Caco-2 (cell line): ENCODE results near the gene PPP2R5C. TPM values are rescaled to one million over a fixed set of nuclear protein-coding genes. Genes with fewer than 3 reads are reported as not detected.
"Not testable (repeated sequence)": the region's sequence is repeated elsewhere in the genome, so short reads cannot be mapped to it uniquely, and the experiment has no call there.

ENCODE experiments used
- BruUV-seq: library from RNA; stranded (reverse); fragments of 400-500 nt; replicated peaks from 2 replicates; lab custom pipeline; 2021; lab: Mats Ljungman, UMichigan
- CTCF ChIA-PET: fragments of 300-600 bp; sonication (Branson Sonifier 250); formaldehyde crosslinking; loops from one replicate; lab custom pipeline; 2022; ENCODE audit warnings: antibody characterized with exemption; lab: Charles Lee
- POLR2A ChIA-PET: fragments of 300-600 bp; sonication (Branson Sonifier 250); formaldehyde crosslinking; loops from one replicate; lab custom pipeline; 2022; ENCODE audit warnings: antibody characterized with exemption; lab: Charles Lee
- DNase-seq, 2 experiments: peaks; one replicate each; pipeline versions ENCODE4 v3.0.0 to v3.0.0-alpha.2; 2020 to 2022
- H3K27me3 ChIP-seq: replicated peaks from 2 replicates; pipeline ENCODE4 v1.6.0; 2011; ENCODE audit warnings: low read length; ENCODE audit not compliant: control insufficient read depth, insufficient read depth
- H3K36me3 ChIP-seq: 2 replicates; pipeline ENCODE4 v1.5.1; 2011; ENCODE audit warnings: low read length; ENCODE audit not compliant: control insufficient read depth, insufficient read depth
- H3K4me1 ChIP-seq: fragments of 250-450 bp; sonication (Bioruptor Pico); 2 replicates; pipeline ENCODE4 v1.5.1; 2020; ENCODE audit warnings: mild to moderate bottlenecking
- H3K4me3 ChIP-seq: 2 replicates; pipeline ENCODE4 v1.5.1; 2011; ENCODE audit warnings: low read depth, mild to moderate bottlenecking, control low read depth, low read length
- H3K9me3 ChIP-seq: fragments of 250-450 bp; sonication (Bioruptor Pico); 2 replicates; pipeline ENCODE4 v1.5.1; 2020; ENCODE audit warnings: mild to moderate bottlenecking, moderate library complexity
- H3K27ac Mint-ChIP-seq: one replicate; pipeline ENCODE4 v1.8.0; 2022; ENCODE audit warnings: mixed read lengths; ENCODE audit not compliant: unreplicated experiment
- H3K27me3 Mint-ChIP-seq: one replicate; pipeline ENCODE4 v1.8.0; 2022; ENCODE audit warnings: mixed read lengths; ENCODE audit not compliant: insufficient read depth, unreplicated experiment
- H3K36me3 Mint-ChIP-seq: one replicate; pipeline ENCODE4 v1.8.0; 2022; ENCODE audit warnings: mild to moderate bottlenecking, mixed read lengths; ENCODE audit not compliant: insufficient read depth, unreplicated experiment
- H3K4me1 Mint-ChIP-seq: one replicate; pipeline ENCODE4 v1.8.0; 2022; ENCODE audit warnings: low read depth, mixed read lengths; ENCODE audit not compliant: unreplicated experiment
- H3K4me3 Mint-ChIP-seq: one replicate; pipeline ENCODE4 v1.8.0; 2022; ENCODE audit warnings: mild to moderate bottlenecking, moderate library complexity, mixed read lengths; ENCODE audit not compliant: unreplicated experiment
- H3K9me3 Mint-ChIP-seq: one replicate; pipeline ENCODE4 v1.8.0; 2022; ENCODE audit warnings: mixed read lengths; ENCODE audit not compliant: unreplicated experiment
- intact Hi-C: fragments of 100-400 bp; cut with micrococcal nuclease; formaldehyde crosslinking; loops from one replicate; pipeline ENCODE4 v1.10.0; 2022; ENCODE audit not compliant: unreplicated experiment
- total RNA-seq: library from RNA; stranded (reverse); gene quantifications from 2 replicates; pipeline ENCODE4 v1.2.3, GENCODE V29; 2022
- TF ChIP-seq, protein P1 (sequence below), 2 experiments: fragments of 200-600 bp in 1 of 2; IDR thresholded peaks; 1 replicate in 1 of 2; 2 replicates in 1 of 2; pipeline versions ENCODE4 v1.5.1 to v1.8.0; 2011 to 2022; ENCODE audit warnings: antibody characterized with exemption in 1 of 2, control low read depth in 1 of 2, inconsistent platforms in 1 of 2, low read depth in 1 of 2, low read length in 1 of 2, mild to moderate bottlenecking in 1 of 2, moderate library complexity in 1 of 2; ENCODE audit not compliant: insufficient read depth in 1 of 2, severe bottlenecking in 1 of 2, unreplicated experiment in 1 of 2

The PPP2R5C gene
- total RNA-seq, 1 experiment from 2014 or later = 97.5 TPM

DNA sequence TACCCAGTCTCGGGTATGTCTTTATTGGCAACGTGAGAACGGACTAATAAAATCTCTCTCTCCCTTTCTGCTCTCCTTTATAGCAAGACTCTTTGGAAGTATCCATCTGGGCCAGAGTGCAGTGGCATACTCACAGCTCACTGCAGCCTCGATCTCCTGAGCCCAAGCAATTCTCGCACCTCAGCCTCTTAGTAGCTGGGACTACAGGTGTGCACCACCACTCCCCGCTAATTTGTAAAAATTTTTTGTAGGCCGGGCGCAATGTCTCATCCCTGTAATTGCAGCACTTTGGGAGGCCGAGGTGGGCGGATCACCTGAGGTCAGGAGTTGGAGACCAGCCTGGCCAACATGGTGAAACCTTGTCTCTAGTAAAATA is 33.2 kb upstream of the PPP2R5C start:
- no peaks in the 10 kb centered on the region for H3K36me3 Mint-ChIP-seq
- H3K9me3 Mint-ChIP-seq = peaks cover 11% of the 10 kb centered on the region
- BruUV-seq = no TSS peak
- no peak overlapping the region for H3K27ac Mint-ChIP-seq
- H3K36me3 ChIP-seq = no peaks in the 10 kb centered on the region
- no peak for DNase-seq
- no peaks in the 10 kb centered on the region for H3K4me1 Mint-ChIP-seq
- CTCF ChIA-PET = no interaction called here
- intact Hi-C loops = no loop called here
- H3K27me3 Mint-ChIP-seq = no peaks in the 10 kb centered on the region
- no peak overlapping the region for H3K4me3 ChIP-seq
- POLR2A ChIA-PET = no interaction called here
- no peaks in the 10 kb centered on the region for H3K9me3 ChIP-seq
- TF ChIP-seq, protein P1, sequence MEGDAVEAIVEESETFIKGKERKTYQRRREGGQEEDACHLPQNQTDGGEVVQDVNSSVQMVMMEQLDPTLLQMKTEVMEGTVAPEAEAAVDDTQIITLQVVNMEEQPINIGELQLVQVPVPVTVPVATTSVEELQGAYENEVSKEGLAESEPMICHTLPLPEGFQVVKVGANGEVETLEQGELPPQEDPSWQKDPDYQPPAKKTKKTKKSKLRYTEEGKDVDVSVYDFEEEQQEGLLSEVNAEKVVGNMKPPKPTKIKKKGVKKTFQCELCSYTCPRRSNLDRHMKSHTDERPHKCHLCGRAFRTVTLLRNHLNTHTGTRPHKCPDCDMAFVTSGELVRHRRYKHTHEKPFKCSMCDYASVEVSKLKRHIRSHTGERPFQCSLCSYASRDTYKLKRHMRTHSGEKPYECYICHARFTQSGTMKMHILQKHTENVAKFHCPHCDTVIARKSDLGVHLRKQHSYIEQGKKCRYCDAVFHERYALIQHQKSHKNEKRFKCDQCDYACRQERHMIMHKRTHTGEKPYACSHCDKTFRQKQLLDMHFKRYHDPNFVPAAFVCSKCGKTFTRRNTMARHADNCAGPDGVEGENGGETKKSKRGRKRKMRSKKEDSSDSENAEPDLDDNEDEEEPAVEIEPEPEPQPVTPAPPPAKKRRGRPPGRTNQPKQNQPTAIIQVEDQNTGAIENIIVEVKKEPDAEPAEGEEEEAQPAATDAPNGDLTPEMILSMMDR (IDR thresholded peaks at IDR 0.05; ENCODE audit: insufficient read depth in 1 of 2, low read depth in 1 of 2, low read length in 1 of 2, severe bottlenecking in 1 of 2, unreplicated experiment in 1 of 2) = no peak
- H3K27me3 ChIP-seq = no peaks in the 10 kb centered on the region
- H3K4me3 Mint-ChIP-seq = no peak overlapping the region
- H3K4me1 ChIP-seq = peaks cover 13% of the 10 kb centered on the region; the same call in 1 of the 2 replicates

DNA sequence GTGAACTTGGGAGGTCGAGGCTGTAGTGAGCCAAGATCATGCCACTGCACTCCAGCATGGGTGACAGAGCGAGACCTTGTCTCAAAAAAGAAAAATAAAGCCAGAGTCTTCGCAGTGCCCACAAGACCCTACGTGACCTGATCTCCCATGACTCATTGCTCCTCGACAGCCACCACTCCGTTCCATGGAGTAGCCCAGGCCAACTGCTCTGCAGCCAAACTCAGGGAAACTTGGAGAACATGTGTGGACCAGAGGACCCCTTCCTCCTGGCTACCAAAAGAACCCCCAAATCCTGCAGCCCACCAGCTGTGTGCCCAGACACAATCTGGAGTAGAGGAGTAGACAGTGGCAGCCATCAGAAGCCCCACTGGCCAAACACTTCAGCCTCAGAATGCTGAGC is 32.1 kb upstream of the PPP2R5C start:
- Histone ChIP-seq H3K36me3 (no peaks in the 10 kb centered on the region), H3K27me3 (no peaks in the 10 kb centered on the region), H3K4me3 (no peak overlapping the region), H3K4me1 (peaks cover 13% of the 10 kb centered on the region; the same call in 1 of the 2 replicates), H3K9me3 (no peaks in the 10 kb centered on the region)
- TF ChIP-seq, protein P1 (IDR thresholded peaks at IDR 0.05; ENCODE audit: insufficient read depth in 1 of 2, low read depth in 1 of 2, low read length in 1 of 2, severe bottlenecking in 1 of 2, unreplicated experiment in 1 of 2) = no peak
- BruUV-seq = no TSS peak
- Mint-ChIP-seq H3K9me3 (peaks cover 11% of the 10 kb centered on the region), H3K4me1 (no peaks in the 10 kb centered on the region), H3K27me3 (no peaks in the 10 kb centered on the region), H3K4me3 (no peak overlapping the region), H3K36me3 (no peaks in the 10 kb centered on the region), H3K27ac (no peak overlapping the region)
- ChIA-PET CTCF (no interaction called here), POLR2A (no interaction called here)
- intact Hi-C loops = no loop called here
- no peak for DNase-seq

DNA sequence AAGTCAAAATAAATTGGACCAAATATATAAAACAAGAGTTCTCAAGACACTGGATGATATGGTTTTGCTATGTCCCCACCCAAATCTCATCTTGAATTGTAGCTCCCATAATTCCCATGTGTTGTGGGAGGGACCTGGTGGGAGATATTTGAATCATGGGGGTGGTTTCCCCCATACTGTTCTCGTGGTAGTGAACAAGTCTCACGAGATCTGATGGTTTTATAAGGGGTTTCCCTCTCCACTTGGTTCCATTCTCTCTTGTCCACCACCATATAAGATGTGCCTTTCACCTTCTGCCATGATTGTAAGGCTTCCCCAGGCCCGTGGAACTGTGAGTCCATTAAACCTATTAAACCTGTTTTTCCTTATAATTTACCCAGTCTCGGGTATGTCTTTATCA is 31.4 kb upstream of the PPP2R5C start:
- H3K36me3 Mint-ChIP-seq, BruUV-seq, H3K36me3 ChIP-seq, H3K27me3 ChIP-seq, DNase-seq, intact Hi-C loops, H3K27me3 Mint-ChIP-seq, H3K9me3 ChIP-seq, H3K4me3 Mint-ChIP-seq, H3K4me1 Mint-ChIP-seq, POLR2A ChIA-PET, H3K4me3 ChIP-seq: not testable (repeated sequence)
- H3K27ac Mint-ChIP-seq = peak overlapping the region; percentile 12
- CTCF ChIA-PET = interaction anchor here (0.7 to 1.0 kb wide), 2 partner anchors 30 to 964 kb away, joined by 3 to 4 read pairs; no protein-coding TSS in a partner anchor
- H3K9me3 Mint-ChIP-seq = peaks cover 11% of the 10 kb centered on the region
- peaks cover 13% of the 10 kb centered on the region; the same call in 1 of the 2 replicates for H3K4me1 ChIP-seq
